HepG2 (cell line): ENCODE results near the gene MARVELD3. TPM values are rescaled to one million over a fixed set of nuclear protein-coding genes. Genes with fewer than 3 reads are reported as not detected.

ENCODE experiments used
- ARNT2 ChIP-seq: sonication (generic); formaldehyde crosslinking; IDR thresholded peaks from 2 replicates; pipeline ENCODE4 v1.8.0; 2022; ENCODE audit warnings: mild to moderate bottlenecking, low read depth, missing genetic modification reagents, moderate library complexity
- CSRNP1 ChIP-seq: sonication (generic); formaldehyde crosslinking; IDR thresholded peaks from 2 replicates; pipeline ENCODE4 v1.8.1; 2023; ENCODE audit warnings: mild to moderate bottlenecking, missing genetic modification reagents
- ETV6 ChIP-seq: sonication (generic); formaldehyde crosslinking; conservative IDR thresholded peaks from 2 replicates; pipeline ENCODE4 v1.4.0; 2020; ENCODE audit warnings: missing genetic modification reagents
- GTF2F1 ChIP-seq: fragments of 150-350 bp; IDR thresholded peaks from 2 replicates; pipeline ENCODE4 v1.6.1; 2014; ENCODE audit warnings: low read length
- HDAC6 ChIP-seq: fragments of 200-600 bp; sonication (generic); IDR thresholded peaks from 2 replicates; pipeline ENCODE4 v1.7.0; 2017; ENCODE audit warnings: mild to moderate bottlenecking, antibody characterized with exemption, low read length, low read depth
- HNF1A ChIP-seq, 2 experiments: sonication (generic) in 1 of 2; formaldehyde crosslinking in 1 of 2; IDR thresholded peaks; 2 replicates each; pipeline versions ENCODE4 v1.4.0 to v1.6.1; 2016 to 2020; ENCODE audit warnings: borderline replicate concordance in 1 of 2, low read depth in 1 of 2, mild to moderate bottlenecking in 1 of 2, missing genetic modification reagents in 1 of 2
- KDM3A ChIP-seq: IDR thresholded peaks from 2 replicates; pipeline ENCODE4 v1.6.1; 2018; ENCODE audit warnings: low read depth, missing compliant biosample characterization
- LCORL ChIP-seq, 2 experiments: fragments of 450-650 bp in 1 of 2; sonication (generic) in 1 of 2; formaldehyde crosslinking in 1 of 2; IDR thresholded peaks; 2 replicates each; pipeline versions ENCODE4 v1.5.0 to v1.6.1; 2017 to 2020; ENCODE audit warnings: antibody characterized with exemption in 1 of 2, missing genetic modification reagents in 1 of 2
- MNT ChIP-seq: fragments of 450-650 bp; IDR thresholded peaks from 2 replicates; pipeline ENCODE4 v1.6.1; 2016
- MXD4 ChIP-seq: IDR thresholded peaks from 2 replicates; pipeline ENCODE4 v1.6.1; 2016; ENCODE audit warnings: mild to moderate bottlenecking, missing biosample characterization, missing genetic modification reagents
- NFATC3 ChIP-seq: sonication (generic); formaldehyde crosslinking; IDR thresholded peaks from 2 replicates; pipeline ENCODE4 v1.5.1; 2020; ENCODE audit warnings: mild to moderate bottlenecking, missing genetic modification reagents
- RAD51 ChIP-seq: fragments of 450-650 bp; IDR thresholded peaks from 2 replicates; pipeline ENCODE4 v1.6.1; 2016; ENCODE audit warnings: borderline replicate concordance
- SAP130 ChIP-seq: IDR thresholded peaks from 2 replicates; pipeline ENCODE4 v1.6.1; 2016; ENCODE audit warnings: low read depth
- SIX4 ChIP-seq: sonication (generic); formaldehyde crosslinking; IDR thresholded peaks from 2 replicates; pipeline ENCODE4 v1.4.0; 2020; ENCODE audit warnings: missing genetic modification reagents
- SPEN ChIP-seq: sonication (generic); formaldehyde crosslinking; IDR thresholded peaks from 2 replicates; pipeline ENCODE4 v1.5.1; 2020; ENCODE audit warnings: low read depth, mild to moderate bottlenecking, missing genetic modification reagents
- SRSF4 ChIP-seq: fragments of 200-400 bp; formaldehyde crosslinking; IDR thresholded peaks from one replicate; pipeline ENCODE4 v1.6.1; 2018; ENCODE audit warnings: mild to moderate bottlenecking, low read depth, low read length, moderate library complexity; ENCODE audit not compliant: poor library complexity, severe bottlenecking
- TCF7 ChIP-seq: sonication (generic); IDR thresholded peaks from 2 replicates; pipeline ENCODE4 v1.6.1; 2016; ENCODE audit warnings: antibody characterized with exemption, low read depth
- TP53 ChIP-seq: sonication (generic); formaldehyde crosslinking; conservative IDR thresholded peaks from 2 replicates; pipeline ENCODE4 v1.4.0; 2020; ENCODE audit warnings: missing genetic modification reagents
- ZKSCAN8 ChIP-seq: IDR thresholded peaks from 2 replicates; pipeline ENCODE4 v1.6.1; 2016; ENCODE audit warnings: borderline replicate concordance, missing genetic modification reagents, missing compliant biosample characterization
- ZNF256 ChIP-seq: sonication (generic); formaldehyde crosslinking; conservative IDR thresholded peaks from 2 replicates; pipeline ENCODE4 v1.4.0; 2020; ENCODE audit warnings: missing genetic modification reagents
- ZNF292 ChIP-seq: sonication (generic); formaldehyde crosslinking; IDR thresholded peaks from 2 replicates; pipeline ENCODE4 v1.8.1; 2022; ENCODE audit warnings: mild to moderate bottlenecking, low read depth, missing genetic modification reagents, borderline replicate concordance
- ZNF354B ChIP-seq: sonication (generic); formaldehyde crosslinking; IDR thresholded peaks from 2 replicates; pipeline ENCODE4 v1.8.0; 2022; ENCODE audit warnings: mild to moderate bottlenecking, missing genetic modification reagents
- ZNF747 ChIP-seq: sonication (generic); formaldehyde crosslinking; IDR thresholded peaks from 2 replicates; pipeline ENCODE4 v1.8.1; 2023; ENCODE audit warnings: missing genetic modification reagents, mild to moderate bottlenecking, borderline replicate concordance
- ZNF766 ChIP-seq: sonication (generic); formaldehyde crosslinking; IDR thresholded peaks from 2 replicates; pipeline ENCODE4 v1.5.0; 2020; ENCODE audit warnings: missing genetic modification reagents, borderline replicate concordance
- ZNF777 ChIP-seq: sonication (generic); formaldehyde crosslinking; IDR thresholded peaks from 2 replicates; pipeline ENCODE4 v1.4.0; 2020; ENCODE audit warnings: missing genetic modification reagents
- polyA plus RNA-seq, 8 experiments: library from polyadenylated mRNA; depleted of rRNA in 3 of 8; stranded (reverse) in 7 of 8; unstranded in 1 of 8; fragments of >200 nt; fragmentation: Illumina TruSeq in 4 of 8; extraction: Trizol in 4 of 8; gene quantifications; 2 replicates each; pipeline versions ENCODE4 v1.2.1 to v1.2.3, GENCODE V29; 2011 to 2016; ENCODE audit warnings: low read depth in 4 of 8, missing spikeins in 1 of 8, mixed read lengths in 1 of 8; ENCODE audit not compliant: insufficient read depth in 1 of 8
- total RNA-seq, 5 experiments: library from RNA; depleted of rRNA; stranded (reverse); fragments of >200 nt; fragmentation: Illumina TruSeq; extraction: Trizol; gene quantifications; 2 replicates each; pipeline ENCODE4 v1.2.3, GENCODE V29; 2016; ENCODE audit warnings: low read depth in 1 of 5

MARVELD3 gene
- total and polyA plus RNA-seq, 2 of the 13 experiments (the other 11 are each of a cell fraction or from before 2014, with no cell fraction given): 4.8 to 5.6 TPM

- no peak for TF ChIP-seq ARNT2
- TF ChIP-seq KDM3A: 0 out of 2 replicates have a peak, but pooled peaks have one; percentile 48
- TF ChIP-seq ZNF256 (CRISPR knock-in tag): no peak
- no peak for TF ChIP-seq SPEN (CRISPR knock-in tag)
- TF ChIP-seq MNT: no peak
- TF ChIP-seq NFATC3 (CRISPR knock-in tag): no peak
- peak; percentile 36; the same call in 1 of the 2 replicates for TF ChIP-seq HNF1A (IDR thresholded peaks at IDR 0.05; ENCODE audit: low read depth)
- no peak; the same call in 1 of the 2 replicates for TF ChIP-seq HNF1A (CRISPR knock-in tag; IDR thresholded peaks at IDR 0.05; ENCODE audit: borderline replicate concordance)
- TF ChIP-seq LCORL (IDR thresholded peaks at IDR 0.05): no peak
- TF ChIP-seq LCORL (CRISPR knock-in tag; IDR thresholded peaks at IDR 0.05): 0 out of 2 replicates have a peak, but pooled peaks have one; percentile 32
- no peak for TF ChIP-seq RAD51
- TF ChIP-seq GTF2F1: no peak
- peak; percentile 74; the same call in 1 of the 2 replicates for TF ChIP-seq ZKSCAN8 (CRISPR knock-in tag)
- no peak for TF ChIP-seq SRSF4
- TF ChIP-seq CSRNP1 (CRISPR knock-in tag): peak; percentile 47; the same call in 1 of the 2 replicates
- no peak for TF ChIP-seq ZNF747
- TF ChIP-seq ZNF292 (CRISPR knock-in tag): peak; percentile 80
- TF ChIP-seq TP53 (CRISPR knock-in tag): no peak
- TF ChIP-seq ZNF766 (CRISPR knock-in tag): no peak
- TF ChIP-seq MXD4 (CRISPR knock-in tag): no peak
- no peak for TF ChIP-seq HDAC6
- peak; percentile 47 for TF ChIP-seq TCF7
- TF ChIP-seq SAP130 (CRISPR knock-in tag): peak; percentile 63
- TF ChIP-seq SIX4 (CRISPR knock-in tag): no peak
- TF ChIP-seq ZNF777 (CRISPR knock-in tag): no peak
- TF ChIP-seq ZNF354B (CRISPR knock-in tag): peak; percentile 75; the same call in 1 of the 2 replicates
- TF ChIP-seq ETV6 (CRISPR knock-in tag): no peak
Measured at GRCh38 chr16:71585318-71585703, 40.7 kb upstream of the MARVELD3 start (continued).
